ENCODE measurements around the gene PTPA. TPM values are rescaled to one million over a fixed set of nuclear protein-coding genes. Genes with fewer than 3 reads are reported as not detected.

PTPA gene
- total RNA-seq, 1 experiment from 2014 or later: 182 TPM

GRCh38 chr9:129130791-129131190 is 19.6 kb downstream of the PTPA start:
- Histone ChIP-seq H3K27ac (no peak overlapping the region), H3K9me3 (ENCODE audit: insufficient read depth, low read depth) (no peaks in the 10 kb centered on the region), H3K27me3 (ENCODE audit: insufficient read depth, low read depth) (no peaks in the 10 kb centered on the region), H3K4me1 (replicated peaks; ENCODE audit: insufficient read depth) (peaks cover 1% of the 10 kb centered on the region; the same call in 1 of the 2 replicates), H2AFZ (no peak overlapping the region), H4K20me1 (ENCODE audit: insufficient read depth) (no peaks in the 10 kb centered on the region), H3K9me2 (ENCODE audit: insufficient read depth) (no peaks in the 10 kb centered on the region), H3K4me2 (no peak overlapping the region), H3F3A (ENCODE audit: insufficient read depth, low read depth) (peaks cover 10% of the 10 kb centered on the region; the same call in 1 of the 2 replicates), H3K79me2 (ENCODE audit: low read depth) (no peaks in the 10 kb centered on the region), H3K4me3 (no peak overlapping the region), H3K36me3 (ENCODE audit: low read depth) (no peaks in the 10 kb centered on the region; the same call in 1 of the 2 replicates)
- intact Hi-C loops (cut with micrococcal nuclease; ENCODE audit: unreplicated experiment): loop anchor here (2.0 to 5.0 kb wide), 2 partner anchors 480 to 662 kb away; no protein-coding TSS in a partner anchor
- no peak for TF ChIP-seq EZH2 (IDR thresholded peaks at IDR 0.05; ENCODE audit: low read depth)
- TF ChIP-seq, protein P1, sequence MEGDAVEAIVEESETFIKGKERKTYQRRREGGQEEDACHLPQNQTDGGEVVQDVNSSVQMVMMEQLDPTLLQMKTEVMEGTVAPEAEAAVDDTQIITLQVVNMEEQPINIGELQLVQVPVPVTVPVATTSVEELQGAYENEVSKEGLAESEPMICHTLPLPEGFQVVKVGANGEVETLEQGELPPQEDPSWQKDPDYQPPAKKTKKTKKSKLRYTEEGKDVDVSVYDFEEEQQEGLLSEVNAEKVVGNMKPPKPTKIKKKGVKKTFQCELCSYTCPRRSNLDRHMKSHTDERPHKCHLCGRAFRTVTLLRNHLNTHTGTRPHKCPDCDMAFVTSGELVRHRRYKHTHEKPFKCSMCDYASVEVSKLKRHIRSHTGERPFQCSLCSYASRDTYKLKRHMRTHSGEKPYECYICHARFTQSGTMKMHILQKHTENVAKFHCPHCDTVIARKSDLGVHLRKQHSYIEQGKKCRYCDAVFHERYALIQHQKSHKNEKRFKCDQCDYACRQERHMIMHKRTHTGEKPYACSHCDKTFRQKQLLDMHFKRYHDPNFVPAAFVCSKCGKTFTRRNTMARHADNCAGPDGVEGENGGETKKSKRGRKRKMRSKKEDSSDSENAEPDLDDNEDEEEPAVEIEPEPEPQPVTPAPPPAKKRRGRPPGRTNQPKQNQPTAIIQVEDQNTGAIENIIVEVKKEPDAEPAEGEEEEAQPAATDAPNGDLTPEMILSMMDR (conservative IDR thresholded peaks at IDR 0.05): no peak
- ChIA-PET POLR2A (ENCODE audit: unreplicated experiment) (interaction anchor here (0.6 kb wide), 1 partner anchor 613 kb away, joined by 3 read pairs; no protein-coding TSS in a partner anchor), CTCF (interaction anchor here (0.5 to 2.1 kb wide), 4 partner anchors 9 to 494 kb away, joined by 3 to 18 read pairs (median 5); no protein-coding TSS in a partner anchor)
- DNase-seq: no peak
- no TSS peak for BruUV-seq (replicated peaks)

DNA sequence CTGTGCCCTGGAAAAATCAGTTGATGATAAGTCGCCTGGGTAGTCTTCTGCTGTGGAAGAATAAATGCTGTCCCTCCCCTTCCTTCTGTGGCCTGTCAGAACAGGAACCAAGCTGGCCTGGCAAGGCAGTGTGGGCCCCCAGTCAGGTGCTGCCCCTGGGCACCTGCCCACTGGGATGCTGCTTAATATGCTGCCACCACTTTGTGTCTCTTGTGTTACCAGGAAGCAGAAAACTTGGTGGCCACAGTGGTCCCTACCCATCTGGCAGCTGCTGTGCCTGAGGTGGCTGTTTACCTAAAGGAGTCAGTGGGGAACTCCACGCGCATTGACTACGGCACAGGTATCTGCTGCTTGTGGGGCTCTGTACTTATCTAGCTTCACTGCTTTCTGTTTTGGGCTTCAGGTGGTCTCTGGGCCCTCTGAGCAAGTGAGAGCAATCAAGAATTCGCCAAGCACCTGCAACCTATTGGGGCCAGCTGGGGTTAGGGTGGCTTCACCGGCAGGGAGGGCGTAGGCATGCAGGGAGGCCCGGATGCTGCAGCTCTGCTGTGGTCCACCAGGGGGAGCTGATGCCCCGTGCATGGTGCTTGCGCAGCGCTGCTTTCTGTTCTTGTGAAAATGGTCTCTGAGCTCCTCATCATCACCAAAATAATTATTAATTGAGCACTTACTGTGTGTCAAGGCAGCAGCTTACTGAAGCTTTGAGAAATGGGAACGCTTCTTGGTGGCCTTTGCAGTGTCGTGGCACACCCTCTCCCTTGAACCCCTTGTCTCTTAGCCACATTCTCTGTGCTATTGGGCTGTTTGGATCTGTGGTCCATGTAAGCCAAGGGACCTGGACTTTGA is 20.3 kb downstream of the PTPA start:
- Histone ChIP-seq H3K36me3 (ENCODE audit: low read depth) (no peaks in the 10 kb centered on the region; the same call in 1 of the 2 replicates), H3F3A (ENCODE audit: insufficient read depth, low read depth) (peaks cover 10% of the 10 kb centered on the region; the same call in 1 of the 2 replicates), H3K27me3 (ENCODE audit: insufficient read depth, low read depth) (no peaks in the 10 kb centered on the region), H3K4me1 (replicated peaks; ENCODE audit: insufficient read depth) (no peaks in the 10 kb centered on the region), H3K9me2 (ENCODE audit: insufficient read depth) (no peaks in the 10 kb centered on the region), H4K20me1 (ENCODE audit: insufficient read depth) (no peaks in the 10 kb centered on the region), H3K9me3 (ENCODE audit: insufficient read depth, low read depth) (no peaks in the 10 kb centered on the region), H3K27ac (no peak overlapping the region), H3K4me2 (no peak overlapping the region), H3K79me2 (ENCODE audit: low read depth) (no peaks in the 10 kb centered on the region), H3K4me3 (no peak overlapping the region), H2AFZ (no peak overlapping the region)
- BruUV-seq (replicated peaks): no TSS peak
- intact Hi-C loops (cut with micrococcal nuclease; ENCODE audit: unreplicated experiment): loop anchor here (2.0 to 5.0 kb wide), 2 partner anchors 479 to 661 kb away; no protein-coding TSS in a partner anchor
- ChIA-PET POLR2A (ENCODE audit: unreplicated experiment) (interaction anchor here (0.7 kb wide), 1 partner anchor 107 kb away, joined by 3 read pairs; no protein-coding TSS in a partner anchor), CTCF (interaction anchor here (0.5 to 2.1 kb wide), 16 partner anchors 9 to 1526 kb away, joined by 3 to 18 read pairs (median 3); partner anchors contain the start of gene NTMT1)
- TF ChIP-seq, protein P1 (conservative IDR thresholded peaks at IDR 0.05): peak; percentile 97
- no peak for TF ChIP-seq EZH2 (IDR thresholded peaks at IDR 0.05; ENCODE audit: low read depth)
- peak in 1 of 2 experiments; percentile 81 for DNase-seq

GRCh38 chr9:129133082-129133481 is 21.9 kb downstream of the PTPA start:
- H3K27me3 ChIP-seq (ENCODE audit: insufficient read depth, low read depth): no peaks in the 10 kb centered on the region
- no TSS peak for BruUV-seq (replicated peaks)
- no peak overlapping the region for H3K27ac ChIP-seq
- no peaks in the 10 kb centered on the region for H3K9me2 ChIP-seq (ENCODE audit: insufficient read depth)
- H3K36me3 ChIP-seq (ENCODE audit: low read depth): no peaks in the 10 kb centered on the region; the same call in 1 of the 2 replicates
- no peak overlapping the region for H2AFZ ChIP-seq
- H3K4me2 ChIP-seq: no peak overlapping the region
- DNase-seq: no peak
- TF ChIP-seq, protein P1 (conservative IDR thresholded peaks at IDR 0.05): no peak
- TF ChIP-seq EZH2 (IDR thresholded peaks at IDR 0.05; ENCODE audit: low read depth): no peak
- H3K4me1 ChIP-seq (replicated peaks; ENCODE audit: insufficient read depth): no peaks in the 10 kb centered on the region
- H3K4me3 ChIP-seq: no peak overlapping the region
- intact Hi-C loops (cut with micrococcal nuclease; ENCODE audit: unreplicated experiment): loop anchor here (5.0 kb wide), 1 partner anchor 659 kb away; no protein-coding TSS in a partner anchor
- CTCF ChIA-PET: no interaction called here
- no peaks in the 10 kb centered on the region for H3K79me2 ChIP-seq (ENCODE audit: low read depth)
- POLR2A ChIA-PET (ENCODE audit: unreplicated experiment): no interaction called here
- no peaks in the 10 kb centered on the region for H4K20me1 ChIP-seq (ENCODE audit: insufficient read depth)
- peaks cover 10% of the 10 kb centered on the region; the same call in 1 of the 2 replicates for H3F3A ChIP-seq (ENCODE audit: insufficient read depth, low read depth)
- no peaks in the 10 kb centered on the region for H3K9me3 ChIP-seq (ENCODE audit: insufficient read depth, low read depth)

Data from PC-9 (cell line).